GM19328 (cell line): ENCODE data around the gene CKAP5.

ENCODE experiments used
- ATAC-seq: cut with Tn5 transposase; IDR thresholded peaks from one replicate; pipeline ENCODE4 v1.9.1; 2021; ENCODE audit warnings: mild to moderate bottlenecking, moderate library complexity; ENCODE audit not compliant: unreplicated experiment

CKAP5 gene

DNA sequence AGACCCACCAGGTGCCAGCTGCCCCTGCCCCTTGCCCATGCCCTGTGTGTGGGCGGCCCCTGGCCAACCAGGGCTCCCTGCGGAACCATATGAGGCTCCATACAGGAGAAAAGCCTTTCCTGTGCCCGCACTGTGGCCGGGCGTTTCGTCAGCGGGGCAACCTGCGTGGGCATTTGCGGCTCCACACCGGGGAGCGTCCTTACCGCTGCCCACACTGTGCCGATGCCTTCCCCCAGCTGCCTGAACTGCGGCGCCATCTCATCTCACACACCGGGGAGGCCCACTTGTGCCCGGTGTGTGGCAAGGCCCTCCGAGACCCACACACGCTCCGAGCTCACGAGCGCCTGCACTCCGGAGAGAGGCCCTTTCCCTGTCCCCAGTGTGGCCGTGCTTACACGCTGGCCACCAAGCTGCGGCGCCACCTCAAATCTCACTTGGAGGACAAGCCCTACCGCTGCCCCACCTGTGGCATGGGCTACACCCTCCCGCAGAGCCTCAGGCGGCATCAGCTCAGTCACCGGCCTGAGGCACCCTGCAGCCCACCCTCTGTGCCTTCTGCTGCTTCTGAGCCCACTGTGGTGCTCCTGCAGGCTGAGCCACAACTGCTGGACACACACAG, 140.9 kb downstream of the CKAP5 start:
- ATAC-seq = no peak

- no peak for ATAC-seq
Observed at GRCh38 chr11:46701078-46701654, 144.9 kb downstream of the CKAP5 start.

DNA sequence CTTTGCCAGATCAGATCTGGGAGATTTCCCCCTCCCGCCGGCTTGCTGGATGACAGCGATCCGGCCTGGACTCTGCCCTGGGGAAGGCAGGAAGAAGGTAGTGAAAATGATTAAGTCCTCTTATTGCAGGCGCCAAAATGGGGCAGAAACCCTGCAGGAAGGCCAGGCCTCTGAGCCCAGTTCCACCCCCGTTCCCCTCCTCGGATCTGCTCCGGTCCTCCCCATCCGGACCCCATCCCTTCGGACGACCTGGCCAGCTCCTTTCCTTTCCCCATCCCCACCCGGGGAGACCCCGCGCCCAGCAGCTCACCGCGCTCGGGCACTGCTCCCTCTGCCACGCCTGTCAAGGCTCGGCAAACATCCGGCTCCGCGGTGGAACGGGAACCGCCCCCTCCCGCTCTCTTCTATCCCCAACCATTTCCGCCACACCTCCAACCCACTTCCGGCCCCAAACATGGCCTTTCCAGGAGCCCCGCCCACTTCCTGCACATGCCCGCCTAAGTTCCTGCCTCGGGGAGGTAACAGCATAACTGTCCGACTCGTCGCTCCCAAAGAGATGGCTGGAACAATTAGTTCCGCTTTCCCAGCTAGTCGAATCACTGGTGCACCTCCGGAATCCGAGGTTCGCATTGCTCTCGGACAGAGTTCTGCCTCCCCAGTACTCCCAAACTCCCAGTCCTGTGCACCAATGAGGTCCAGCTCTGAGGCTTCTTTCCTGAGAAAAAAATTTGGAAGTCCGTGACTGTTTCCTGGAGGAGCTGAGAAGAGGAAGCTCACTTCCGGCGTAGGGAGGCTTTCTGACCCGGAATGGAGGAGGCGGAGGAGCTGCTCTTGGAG, 145.6 kb downstream of the CKAP5 start, which contains the start of the genes ARHGAP1 and ZNF408:
TSS of gene ARHGAP1 (minus strand) at position 379 of the 837 bp plus-strand sequence. CDS start 4,512 bp downstream, outside the sequence.
TSS of gene ZNF408 (plus strand) at position 791 of the 837 bp plus-strand sequence. CDS start at position 808, 17 bp downstream.
- ATAC-seq = peak; percentile 95

DNA sequence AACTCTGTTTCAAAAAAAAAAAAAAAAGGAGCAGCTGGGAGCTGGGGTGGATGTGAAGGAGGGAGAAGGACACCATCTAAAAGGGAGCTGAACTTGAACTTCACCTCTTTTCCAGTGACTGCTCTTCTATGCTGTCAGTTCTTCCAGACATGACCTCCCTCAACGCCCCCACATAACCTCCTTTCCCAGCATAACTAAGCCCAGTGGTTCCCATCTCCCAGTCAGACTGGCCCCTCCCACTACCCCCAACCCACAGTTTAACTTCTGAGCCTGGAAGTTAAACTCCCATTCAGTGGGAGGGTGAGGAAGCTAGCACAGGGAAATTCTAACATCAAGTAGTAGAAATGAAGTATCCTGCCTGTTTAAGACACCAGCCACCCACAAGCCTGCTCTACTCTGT, 147.5 kb downstream of the CKAP5 start:
- ATAC-seq = no peak

DNA sequence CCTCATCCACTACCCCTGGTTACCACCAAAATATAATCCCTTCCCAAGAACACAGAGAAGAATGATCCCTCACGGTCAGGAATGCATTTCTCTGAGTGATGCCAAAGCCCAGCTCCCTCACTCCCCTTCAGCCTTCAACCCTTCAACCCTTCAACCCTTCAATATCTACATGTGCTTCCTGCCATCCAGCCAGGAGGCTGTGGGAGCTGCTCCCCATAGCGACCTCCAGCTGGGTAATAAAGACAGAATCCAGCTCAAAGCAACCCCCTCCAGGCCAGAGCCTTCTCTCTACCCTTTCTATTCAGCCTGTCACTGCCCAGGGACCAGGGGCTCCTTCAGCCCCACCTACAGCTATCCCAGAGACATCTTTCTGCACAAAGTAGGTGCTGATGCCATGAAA, 148.4 kb downstream of the CKAP5 start:
- ATAC-seq = no peak

DNA sequence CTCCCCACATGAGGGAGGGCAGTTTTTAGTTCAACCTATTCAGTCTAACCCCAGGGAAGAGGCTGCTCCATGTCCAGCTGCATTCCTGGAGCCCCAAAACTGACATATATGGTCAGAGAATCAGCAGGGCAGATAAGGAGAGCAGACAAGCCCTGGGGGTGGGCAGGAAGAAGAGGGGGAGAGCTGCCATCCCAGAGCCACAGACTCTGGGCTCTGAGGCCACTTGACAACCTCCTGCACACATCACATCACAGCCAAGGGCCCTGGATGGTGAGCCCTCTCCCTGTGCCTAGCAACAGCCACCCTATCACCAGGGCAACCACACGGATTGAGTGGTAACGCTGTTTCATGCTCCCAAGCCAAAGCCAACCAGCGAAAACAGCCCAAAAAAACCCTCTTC, 148.8 kb downstream of the CKAP5 start:
- ATAC-seq = no peak

GRCh38 chr11:46696212-46696558, 149.9 kb downstream of the CKAP5 start:
- ATAC-seq = no peak

- ATAC-seq = no peak
Observed at GRCh38 chr11:46695345-46696211, 150.5 kb downstream of the CKAP5 start.

DNA sequence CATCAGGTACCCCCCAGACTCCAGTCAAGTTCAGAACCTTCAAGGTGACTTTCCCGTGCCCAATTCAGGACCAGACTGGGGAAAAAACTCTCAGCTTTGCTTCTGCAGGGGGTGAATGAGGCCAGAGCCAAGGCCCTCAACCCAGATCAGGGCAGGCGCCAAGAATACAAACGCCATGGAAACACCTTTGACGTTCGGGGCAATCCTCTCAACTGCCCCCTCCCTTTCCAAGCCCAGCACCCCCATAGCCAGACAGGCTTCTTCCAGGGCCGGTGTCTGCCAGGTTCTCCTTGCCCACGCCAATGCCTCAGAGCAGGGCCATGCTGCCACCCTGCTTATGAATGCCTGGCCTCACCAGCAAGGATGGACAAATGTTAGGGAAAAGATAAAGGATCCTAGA, 151.5 kb downstream of the CKAP5 start:
- ATAC-seq = no peak

DNA sequence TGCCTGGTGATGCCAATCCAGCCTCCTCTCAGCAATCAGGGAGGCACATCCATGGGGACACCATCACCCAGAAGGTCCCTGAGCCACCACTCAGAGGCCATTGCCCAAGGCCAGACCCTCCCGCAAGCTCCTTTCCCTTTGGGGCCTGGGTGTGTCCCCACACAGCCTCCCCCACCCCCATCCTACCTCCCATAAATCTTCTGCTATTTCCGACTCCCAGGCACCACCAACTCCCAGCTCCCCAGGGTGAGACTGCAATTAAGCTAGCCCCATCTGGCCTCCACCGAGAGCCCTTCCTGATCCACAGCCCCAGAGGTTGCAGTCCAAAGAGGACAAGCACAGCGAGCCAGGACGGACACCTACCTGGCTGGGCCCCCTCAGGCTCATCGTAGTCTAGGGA, 152.0 kb downstream of the CKAP5 start:
- ATAC-seq = no peak

GRCh38 chr11:46693597-46694012, 152.5 kb downstream of the CKAP5 start:
- ATAC-seq = no peak
